ENCODE measurements around the gene ENTPD2.

The ENTPD2 gene

DNA sequence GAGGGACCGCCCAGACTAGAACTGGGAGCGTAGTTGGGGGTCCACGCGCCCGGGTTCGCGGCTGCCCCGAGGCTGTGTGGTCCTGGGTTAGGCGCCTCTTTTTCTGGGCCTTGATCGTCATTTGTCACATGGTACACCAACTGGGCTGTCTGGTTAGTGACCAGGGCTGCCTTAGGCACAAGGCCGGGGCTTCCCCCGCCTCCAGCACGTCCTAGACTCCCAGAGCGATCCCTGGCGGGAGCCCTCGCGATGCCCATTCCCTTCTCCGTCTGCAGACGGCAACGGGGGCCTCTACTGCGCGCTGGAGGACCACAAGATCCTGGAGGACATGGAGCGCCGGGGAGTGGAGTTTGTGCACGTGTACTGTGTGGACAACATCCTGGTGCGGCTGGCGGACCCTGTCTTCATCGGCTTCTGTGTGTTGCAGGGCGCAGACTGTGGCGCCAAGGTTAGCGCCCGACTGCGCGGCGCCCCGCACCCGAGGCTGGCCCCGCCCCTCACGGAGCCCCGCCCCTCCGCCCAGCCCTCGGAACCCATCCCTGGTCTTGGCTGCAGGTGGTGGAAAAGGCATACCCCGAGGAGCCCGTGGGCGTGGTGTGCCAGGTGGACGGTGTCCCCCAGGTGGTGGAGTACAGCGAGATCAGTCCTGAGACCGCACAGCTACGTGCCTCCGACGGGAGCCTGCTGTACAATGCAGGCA is 25.0 kb upstream of the ENTPD2 start:
- no peak for DNase-seq

DNA sequence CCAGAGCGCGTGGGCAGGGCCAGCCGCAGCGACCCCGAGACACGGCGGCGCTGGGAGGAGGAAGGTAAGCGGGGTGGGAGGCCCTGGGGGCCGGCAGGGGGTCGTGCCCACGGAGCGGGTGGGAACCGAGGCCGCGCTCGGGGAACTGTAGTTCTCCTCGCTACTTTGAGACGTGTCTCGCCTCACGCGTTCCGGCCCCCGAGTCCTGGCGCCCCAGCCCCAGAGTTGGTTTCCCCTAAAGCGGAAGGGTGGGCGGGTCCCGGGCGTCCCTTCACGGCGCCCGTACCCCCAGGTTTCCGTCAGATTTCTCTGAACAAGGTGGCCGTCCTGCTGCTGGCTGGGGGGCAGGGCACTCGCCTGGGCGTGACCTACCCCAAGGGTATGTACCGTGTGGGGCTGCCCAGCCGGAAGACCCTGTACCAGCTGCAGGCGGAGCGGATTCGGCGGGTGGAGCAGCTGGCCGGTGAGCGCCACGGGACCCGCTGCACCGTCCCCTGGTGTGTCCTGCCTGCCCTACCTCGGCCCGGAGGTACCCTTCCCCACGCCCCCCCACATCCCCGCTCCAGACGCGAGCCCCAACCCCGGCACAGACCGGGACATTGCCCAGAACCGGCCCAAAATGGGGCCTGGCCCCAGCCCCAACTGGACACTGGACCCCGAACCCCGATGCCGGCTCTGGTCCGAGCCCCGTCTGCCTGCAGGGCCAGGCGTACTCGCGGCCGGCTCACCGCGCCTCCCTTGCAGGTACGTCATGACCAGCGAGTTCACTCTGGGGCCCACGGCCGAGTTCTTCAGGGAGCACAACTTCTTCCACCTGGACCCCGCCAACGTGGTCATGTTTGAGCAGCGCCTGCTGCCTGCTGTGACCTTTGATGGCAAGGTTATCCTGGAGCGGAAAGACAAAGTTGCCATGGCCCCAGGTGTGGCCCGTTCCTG is 24.2 kb upstream of the ENTPD2 start:
- DNase-seq: peak; percentile 48

DNA sequence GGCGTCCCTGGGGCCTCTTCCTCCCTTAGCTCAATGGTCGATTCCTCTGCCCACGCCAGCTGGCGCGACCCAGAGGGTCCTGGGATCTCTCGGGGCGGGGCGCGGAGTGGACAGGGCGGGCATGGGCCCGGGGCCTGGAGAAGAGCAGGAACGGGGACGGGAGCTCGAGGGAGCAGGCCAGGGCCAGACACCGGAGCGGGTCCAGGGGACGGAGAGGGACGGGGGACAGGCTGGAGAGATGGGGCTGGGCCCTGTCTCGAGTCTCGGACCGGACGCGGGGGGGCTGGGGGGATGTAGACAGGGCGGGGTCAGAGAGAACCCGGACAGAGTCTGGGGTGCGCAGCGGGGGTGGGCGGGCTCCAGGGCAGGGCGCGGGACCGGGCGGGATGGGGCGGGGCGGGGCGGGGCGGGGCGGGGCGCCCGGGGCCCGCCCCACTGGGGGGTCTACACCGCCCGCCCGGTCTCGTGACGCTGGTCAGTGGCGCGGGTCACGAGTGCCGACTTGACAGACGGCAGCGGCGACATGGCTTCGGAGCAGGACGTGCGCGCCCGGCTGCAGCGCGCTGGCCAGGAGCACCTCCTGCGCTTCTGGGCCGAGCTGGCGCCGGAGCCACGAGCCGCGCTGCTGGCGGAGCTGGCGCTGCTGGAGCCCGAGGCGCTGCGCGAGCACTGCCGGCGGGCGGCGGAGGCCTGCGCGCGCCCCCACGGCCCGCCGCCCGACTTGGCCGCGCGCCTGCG is 23.3 kb upstream of the ENTPD2 start, which contains the start of gene UAP1L1:
TSS of gene UAP1L1 (plus strand) at position 508 of the 738 bp plus-strand sequence. CDS start at position 524, 16 bp downstream.
- peak; percentile 70 for DNase-seq

DNA sequence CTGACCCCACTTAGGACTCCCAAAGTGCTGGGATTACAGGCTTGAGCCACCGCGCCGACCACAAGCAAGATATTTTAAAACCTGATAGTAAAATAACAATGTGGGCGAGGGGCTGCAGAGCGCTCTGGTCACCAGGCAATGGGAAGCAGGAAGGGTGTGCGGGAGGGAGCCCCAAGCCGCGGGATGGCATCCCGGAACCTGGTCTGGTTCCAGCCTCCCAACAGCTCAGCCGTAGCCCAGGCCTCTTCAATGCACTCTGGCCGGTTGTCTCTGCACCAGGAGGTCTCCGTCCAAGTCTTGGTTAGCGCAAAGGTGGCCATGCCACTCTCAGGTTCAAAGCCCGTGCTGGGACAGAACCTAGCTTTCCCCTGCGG is 22.8 kb upstream of the ENTPD2 start:
- no peak for DNase-seq

DNA sequence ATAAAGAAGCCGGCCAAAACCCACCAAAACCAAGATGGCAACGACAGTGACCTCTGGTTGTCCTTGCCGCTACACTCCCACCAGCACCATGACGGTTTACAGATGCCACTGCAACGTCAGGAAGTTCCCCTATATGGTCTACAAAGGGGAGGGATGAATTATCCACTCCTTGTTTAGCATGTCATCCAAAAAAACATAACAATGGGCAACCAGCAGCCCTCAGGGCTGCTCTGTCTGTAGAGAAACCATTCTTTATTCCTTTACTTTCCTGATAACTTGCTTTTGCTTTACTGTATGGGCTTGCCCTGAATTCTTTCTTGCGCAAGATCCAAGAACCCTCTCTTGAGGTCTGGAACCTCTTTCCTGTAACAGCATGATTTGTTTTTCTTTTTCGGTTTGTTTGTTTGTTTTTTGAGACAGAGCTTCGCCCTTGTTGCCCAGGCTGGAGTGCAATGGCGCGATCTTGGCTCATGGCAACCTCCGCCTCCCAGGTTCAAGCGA is 21.5 kb upstream of the ENTPD2 start:
- no peak for DNase-seq

DNA sequence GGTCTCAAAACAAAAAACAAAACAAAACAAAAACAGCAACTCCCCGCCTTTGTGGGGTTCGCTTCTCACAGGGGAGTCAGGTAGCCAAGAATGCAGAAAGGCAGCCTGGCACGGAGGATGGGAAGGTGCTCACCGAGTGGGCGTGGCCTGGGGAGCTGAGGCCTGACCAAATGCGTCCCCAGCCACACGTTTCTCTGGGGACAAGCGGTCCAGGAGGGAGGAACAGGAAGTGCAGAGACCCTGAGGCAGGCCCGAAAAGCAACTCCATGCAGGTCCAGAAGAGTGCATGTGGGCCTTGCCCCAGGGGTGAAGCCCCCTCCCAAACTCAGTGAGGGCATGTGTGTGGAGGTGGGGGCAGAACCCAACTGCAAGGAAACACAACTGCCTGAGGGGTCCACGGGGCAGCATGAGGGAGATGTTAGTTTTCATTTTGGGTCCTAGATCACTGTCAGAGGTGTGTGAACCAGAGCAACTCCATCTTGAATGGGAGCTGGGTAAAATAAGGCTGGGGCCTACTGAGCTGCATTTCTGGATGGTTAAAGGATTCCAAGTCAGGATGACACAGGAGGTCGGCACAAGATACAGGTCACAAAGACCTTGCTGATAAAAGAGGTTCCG is 20.9 kb upstream of the ENTPD2 start:
- no peak for DNase-seq

DNA sequence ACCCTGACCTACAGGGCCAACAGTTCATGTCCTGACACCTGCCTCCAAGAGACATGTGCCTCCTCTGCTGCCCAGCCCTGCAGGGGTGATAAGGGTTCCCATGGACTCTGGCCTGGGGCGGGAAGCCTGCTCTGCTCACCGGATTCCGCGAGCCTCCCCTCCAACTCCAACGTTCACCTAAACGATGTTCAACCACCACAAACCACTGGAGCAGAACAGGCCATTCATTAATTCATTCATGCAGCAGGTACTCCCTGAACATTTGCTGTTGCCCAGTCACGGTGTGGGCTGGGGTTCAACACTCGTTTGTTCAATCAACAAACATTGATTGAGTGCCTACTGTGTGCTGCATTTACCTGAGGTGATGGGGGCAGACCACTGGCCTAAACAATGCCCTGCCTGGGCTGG is 20.1 kb upstream of the ENTPD2 start:
- no peak for DNase-seq

DNA sequence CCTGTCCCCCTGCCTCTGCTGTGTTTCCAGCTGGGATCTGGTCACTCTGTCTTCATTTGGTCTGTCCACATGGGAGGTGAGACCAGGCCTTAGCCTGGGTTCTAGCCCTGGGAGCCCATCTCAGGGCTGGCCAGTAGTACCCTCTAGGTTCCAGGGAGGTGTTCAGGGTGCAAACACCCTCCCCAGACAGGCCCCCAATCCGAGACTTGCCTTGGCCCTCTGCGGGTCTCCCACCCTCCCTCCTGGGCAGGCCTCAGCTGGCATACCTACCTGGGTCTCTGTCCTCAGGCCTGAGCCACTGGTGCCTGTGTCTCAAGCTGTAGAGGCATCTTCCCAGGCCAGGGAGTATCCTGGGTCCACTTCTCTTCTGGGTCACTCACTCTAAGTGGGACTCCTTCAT is 17.4 kb upstream of the ENTPD2 start:
- no peak for DNase-seq

DNA sequence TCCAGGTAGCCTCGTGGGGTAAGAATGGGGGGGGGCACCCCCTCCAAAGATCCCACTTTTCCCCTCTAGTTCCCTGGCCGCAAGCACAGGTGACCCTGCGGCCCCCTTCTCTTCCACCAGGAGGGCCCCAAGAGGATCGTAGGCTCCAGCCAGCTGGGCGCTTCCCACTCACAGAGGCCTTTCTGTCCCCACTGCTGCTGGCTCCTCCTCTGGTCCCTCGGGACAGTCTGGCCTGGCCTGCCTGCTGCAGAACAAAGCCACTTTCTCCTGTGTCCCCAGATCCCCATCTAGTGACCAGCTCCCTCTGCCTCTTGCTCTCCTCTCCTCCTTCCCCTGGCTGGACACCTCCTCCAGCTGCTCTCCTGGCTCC is 17.0 kb upstream of the ENTPD2 start:
- DNase-seq: no peak

DNA sequence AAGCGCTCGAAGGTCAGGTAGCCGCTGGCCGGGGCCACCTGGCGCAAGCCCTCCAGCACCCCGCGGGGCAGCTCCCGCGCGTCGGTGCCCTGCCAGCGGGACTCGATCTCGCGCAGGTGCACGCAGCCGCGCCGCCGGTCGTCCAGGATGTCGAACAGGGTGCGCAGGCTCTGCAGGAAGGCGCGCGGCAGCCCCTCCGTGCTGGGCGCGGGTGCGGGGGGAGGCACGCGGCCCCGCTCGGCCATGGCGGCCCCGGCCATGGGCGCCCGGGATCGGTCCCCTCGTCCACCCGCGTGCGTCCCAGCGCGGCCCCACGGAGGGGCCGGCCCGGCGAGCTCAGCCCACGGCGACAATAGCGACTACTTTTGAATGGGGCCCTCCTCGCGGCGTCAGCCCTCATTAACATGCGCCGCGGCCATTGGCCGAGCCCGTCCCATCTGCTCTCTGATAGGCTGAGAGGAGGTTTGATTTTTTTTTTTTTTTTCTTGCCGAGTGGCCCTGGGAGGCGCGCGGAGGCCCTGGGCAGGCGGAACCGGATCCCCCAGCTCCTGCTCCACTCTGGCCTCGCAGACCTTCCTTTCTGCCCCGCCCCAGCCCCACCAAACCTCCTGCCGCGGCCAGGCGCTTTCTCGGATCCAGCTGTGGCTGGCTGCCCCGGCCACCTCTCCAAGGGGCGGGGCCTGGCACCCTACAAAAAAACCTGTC is 16.5 kb upstream of the ENTPD2 start, which contains the start of gene SAPCD2:
TSS of gene SAPCD2 (minus strand) at position 357 of the 705 bp plus-strand sequence. CDS start at position 260, 97 bp downstream.
- DNase-seq: peak; percentile 88

DNA sequence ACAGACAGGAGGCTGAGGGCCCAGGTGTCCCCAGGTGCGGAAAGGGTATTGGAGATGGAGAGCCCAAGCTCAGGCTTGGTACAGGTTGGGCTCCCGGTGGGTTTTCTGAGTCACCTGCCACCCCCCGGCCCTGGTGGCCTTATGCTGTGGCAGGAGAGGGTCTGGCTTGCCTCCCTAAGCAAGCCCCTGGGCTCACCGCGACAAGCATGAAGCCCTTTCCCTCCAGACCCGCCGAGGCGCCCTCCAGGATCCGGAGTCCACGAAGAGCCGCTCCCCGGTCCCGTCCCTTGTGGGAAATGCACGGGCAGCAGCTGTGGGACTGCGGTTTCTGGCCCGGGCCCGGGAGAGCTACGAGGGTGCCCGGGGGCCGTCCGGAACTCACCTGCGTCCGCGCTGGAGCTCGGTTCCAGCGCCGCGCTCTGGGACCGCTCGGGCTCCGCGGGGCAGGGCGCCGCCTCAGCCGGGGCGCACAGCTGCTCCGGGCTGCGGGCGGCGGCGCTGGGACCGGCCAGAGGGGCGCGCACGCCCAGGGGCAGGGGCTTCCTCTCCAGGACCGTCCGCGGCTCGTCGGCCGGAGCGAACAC is 15.7 kb upstream of the ENTPD2 start:
- DNase-seq: no peak

DNA sequence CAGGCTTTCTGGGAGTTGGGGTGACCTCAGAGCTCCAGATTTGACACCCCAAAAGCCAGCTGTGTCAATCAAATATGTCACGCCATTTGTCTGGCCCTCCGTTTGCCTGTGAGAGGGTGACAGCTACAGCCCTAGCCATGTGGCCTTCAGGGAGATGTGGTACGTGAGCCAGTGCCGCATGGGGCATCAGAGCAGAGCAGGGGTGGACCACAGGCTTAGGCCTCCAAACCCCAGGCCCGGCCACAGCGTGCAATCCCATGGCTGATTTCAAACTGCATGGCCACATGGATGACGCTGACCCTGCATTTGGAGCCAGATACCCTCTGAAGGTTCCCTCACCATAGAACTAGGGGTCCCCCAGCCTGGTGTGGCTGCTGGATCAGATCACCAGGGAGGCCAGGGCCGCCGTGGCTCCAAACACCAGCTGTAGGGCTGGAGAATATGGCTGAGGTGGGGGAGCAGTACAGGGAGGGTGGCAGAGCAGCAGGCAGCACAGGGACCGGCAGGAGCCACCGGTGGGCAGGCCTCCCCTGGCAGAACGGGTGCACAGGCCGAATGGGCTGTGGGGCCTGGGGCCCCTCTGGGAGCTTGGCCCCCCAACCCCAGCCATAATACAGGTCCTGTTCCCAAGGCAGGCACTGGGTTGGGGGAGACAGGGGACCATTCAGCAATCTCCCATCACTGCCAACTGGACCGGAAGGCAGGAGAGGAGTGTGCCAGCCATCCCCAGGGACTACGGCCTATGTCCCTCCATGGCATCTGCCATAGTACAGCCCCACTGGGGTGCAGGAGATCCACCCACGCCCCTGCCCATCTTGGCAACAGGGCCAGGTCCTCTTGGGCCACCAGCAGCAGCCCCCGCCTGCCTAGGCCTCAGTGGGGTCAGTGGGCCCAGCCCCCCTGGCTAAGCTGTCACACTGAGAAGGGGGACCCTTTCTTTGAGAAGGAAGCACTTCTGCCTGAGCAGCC is 15.0 kb upstream of the ENTPD2 start:
- DNase-seq: no peak

DNA sequence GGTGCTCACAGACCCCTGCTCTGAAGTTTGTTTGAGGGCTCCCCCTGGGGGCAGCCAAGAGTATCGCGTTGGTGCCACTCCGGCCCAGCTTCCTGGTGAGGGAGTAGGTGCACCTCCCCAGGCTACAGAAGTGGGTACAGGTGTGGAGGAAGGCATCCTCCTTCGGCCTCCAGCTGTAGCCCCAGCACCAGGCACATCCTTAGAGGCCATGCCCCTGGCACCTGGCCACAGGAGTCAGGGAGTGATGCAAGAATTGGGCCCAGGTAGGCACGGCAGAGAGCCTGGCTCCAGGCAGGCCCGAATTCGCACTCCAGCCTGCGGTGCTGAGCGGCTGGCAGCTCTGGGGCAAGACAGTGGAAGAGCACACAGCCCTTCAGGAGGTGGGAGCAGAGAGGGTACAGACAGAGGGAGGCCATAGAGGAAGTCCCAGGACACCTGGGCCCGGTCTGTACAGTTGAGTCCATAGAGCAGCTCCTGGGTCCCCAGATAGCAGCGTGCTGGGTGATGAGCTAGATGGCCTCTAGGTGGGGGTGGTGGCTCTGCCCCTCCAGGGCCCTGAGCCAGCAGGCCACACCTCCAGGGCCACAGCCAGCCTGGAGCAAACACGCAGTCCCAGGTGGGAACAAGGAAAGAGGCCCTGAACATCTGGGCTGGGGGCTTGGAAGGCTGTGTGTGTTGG is 14.1 kb upstream of the ENTPD2 start:
- DNase-seq: peak; percentile 92

DNA sequence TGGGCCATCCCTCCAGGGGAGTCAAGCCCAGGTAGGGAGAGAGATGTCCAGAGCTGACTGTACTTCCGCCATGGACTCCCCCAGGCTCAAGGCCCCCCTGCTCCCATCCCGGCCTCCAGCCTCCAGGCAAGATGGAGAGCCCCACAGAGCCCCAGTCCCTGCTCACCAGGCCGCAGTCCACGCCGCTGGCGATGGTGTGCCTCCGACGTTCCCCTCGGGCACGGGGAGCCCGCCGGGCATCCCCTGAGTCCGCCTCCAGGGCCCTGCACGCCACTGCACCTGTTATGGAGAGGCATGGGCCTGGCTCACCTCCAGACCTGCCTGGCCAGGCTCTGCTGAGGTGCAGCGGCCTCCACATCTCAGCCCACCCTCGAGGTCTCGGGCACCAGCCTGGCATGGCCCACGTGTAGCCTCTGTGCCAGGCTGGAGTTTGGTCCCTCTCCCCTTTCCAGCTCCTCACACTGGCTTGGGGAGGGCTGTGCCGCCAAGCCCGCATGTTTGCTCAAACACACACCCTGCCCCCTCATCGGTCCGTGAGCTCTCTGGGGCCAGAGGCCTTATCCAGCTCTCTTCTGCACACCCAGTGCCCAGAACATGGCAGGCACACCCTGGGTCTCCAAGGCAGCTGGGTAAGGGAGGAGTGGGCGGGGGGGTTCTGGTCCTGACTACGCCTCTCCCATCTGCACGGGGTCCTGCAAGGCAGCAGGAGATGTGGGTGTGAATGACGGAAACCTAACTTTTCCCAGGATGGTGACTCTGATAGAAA is 12.4 kb upstream of the ENTPD2 start:
- DNase-seq: no peak

DNA sequence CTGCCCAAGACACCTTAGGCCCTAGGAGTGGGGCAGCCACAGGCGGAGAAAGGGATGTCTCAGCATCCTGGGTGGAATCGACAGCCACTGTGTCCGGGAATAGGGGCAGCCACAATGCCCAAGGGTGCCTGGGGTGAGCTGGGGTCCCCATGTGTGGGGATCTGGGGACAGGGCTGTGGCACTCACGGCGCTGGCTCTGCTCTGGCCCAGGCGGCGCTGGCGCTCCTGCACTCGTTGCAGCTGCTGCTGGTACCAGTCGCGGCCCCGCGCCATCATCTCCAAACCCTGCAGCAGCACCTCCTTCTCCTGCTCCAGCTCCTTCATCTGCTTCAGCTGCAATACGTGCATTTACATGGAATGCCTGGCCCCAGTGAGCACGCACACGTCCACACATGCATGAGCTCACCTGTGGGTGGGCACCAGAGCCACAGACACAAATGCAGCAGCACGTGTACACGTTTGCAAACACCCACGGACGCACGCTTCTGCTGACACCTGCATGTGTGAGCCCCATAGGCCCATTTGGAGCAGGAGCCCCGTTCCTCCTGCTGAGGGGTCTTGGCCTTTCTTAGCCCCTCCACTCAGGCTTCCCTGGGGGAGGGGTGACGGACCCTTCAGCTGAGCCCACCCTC is 11.6 kb upstream of the ENTPD2 start:
- no peak for DNase-seq

DNA sequence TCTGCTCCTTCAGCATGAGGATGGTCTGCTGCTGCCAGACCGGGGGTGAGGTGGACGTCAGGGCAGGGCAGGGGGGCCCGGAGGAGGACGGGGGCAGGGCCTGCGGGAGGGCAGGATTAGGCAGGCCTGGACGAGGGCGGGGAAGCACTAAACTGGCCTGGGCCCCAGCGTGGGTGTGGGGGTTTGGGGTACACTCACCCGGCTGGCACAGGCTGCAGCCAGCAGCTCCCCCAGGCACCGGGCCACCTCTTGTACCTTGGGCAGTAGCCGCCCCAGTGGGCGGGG is 11.0 kb upstream of the ENTPD2 start:
- DNase-seq: no peak

DNA sequence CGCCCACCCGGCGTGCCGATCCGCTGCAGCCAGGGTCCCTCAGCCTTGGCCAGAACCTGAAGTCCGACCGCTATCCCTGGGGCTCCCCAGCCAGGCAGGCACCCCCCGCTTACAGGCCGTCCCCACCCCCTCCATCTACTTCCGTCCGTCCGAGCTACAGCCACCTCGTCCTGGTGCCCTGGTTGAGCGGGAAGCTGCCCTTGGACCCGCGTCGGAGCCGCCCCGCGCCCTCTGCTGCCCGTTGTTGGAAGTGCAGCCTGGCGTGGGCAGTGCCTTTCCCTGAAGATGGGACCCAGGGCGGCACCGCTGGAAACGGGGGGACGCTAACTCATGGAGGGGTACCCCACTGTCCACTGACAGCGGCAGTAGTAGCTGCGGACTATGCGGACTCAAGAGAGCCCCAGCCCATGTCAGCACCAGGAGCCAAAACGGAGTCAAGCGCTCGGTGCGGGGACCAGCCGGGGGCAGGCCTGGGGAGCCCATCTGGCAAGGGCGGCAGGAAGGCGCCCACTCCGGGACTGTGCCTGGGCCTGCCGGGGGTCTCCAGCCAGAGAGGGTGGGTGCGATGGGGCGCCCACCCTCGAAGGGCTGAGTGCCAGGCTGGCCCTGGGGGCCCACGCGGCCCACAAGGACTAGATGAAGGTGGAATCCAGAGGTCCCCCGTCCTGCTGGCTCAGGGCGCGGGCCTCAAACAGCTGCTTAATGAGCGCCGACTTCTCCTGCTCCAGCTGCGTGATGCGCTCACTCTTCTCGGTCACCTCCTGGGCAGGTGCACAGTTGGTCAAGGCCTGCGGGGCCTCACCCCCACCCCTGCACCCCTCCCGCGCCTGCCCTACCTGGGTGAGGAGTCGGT is 10.4 kb upstream of the ENTPD2 start:
- peak; percentile 62 for DNase-seq
